Measurements from ENCODE around the gene STARD13.

STARD13 gene

DNA sequence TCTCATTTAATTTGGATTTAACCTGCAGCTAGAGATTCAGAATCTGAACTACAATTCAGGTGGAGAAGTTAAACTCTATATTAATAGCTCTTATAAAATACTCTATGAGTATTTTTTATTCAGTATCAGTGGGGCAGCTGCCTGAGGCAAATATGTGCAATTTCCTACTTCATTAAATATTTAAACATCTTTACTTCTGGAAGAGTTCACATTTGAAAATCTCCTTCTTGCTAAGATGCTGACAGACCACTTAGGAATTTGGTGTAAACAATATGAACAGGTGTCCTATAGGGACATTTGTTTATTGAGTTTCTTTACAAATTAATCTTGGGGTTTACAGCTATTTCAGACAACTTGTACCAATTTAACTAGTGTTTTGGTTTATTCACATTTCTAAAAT lies 20.4 kb downstream of the STARD13 start:
- no peaks in the 10 kb centered on the region for H3K36me3 ChIP-seq (ENCODE audit: control insufficient read depth, insufficient read depth, low read length)
- no peak overlapping the region for H3K4me2 ChIP-seq (ENCODE audit: low read length)
- H3K4ac ChIP-seq (ENCODE audit: low read depth, low read length), result no peak overlapping the region
- no peaks in the 10 kb centered on the region for H3K79me2 ChIP-seq (ENCODE audit: control insufficient read depth, insufficient read depth, low read length)
- no peak overlapping the region for H4K8ac ChIP-seq (ENCODE audit: low read depth, low read length)
- H3K4me1 ChIP-seq (ENCODE audit: control insufficient read depth, low read depth, low read length), result peaks cover 4% of the 10 kb centered on the region
- H3K56ac ChIP-seq (ENCODE audit: low read length), result no peak overlapping the region
- no peak overlapping the region for H3K18ac ChIP-seq (ENCODE audit: low read length)
- H2BK120ac ChIP-seq (ENCODE audit: low read depth, low read length), result no peak overlapping the region
- H4K5ac ChIP-seq (ENCODE audit: low read length), result no peak overlapping the region
- H3K4me3 ChIP-seq (ENCODE audit: low read length), result no peak overlapping the region
- no peaks in the 10 kb centered on the region for H3K79me1 ChIP-seq (ENCODE audit: low read length)
- H2BK5ac ChIP-seq (ENCODE audit: low read length), result no peak overlapping the region
- H2AK5ac ChIP-seq (ENCODE audit: low read length), result no peak overlapping the region
- no peaks in the 10 kb centered on the region for H3K27me3 ChIP-seq (ENCODE audit: insufficient read depth, low read length, poor library complexity)
- no peak overlapping the region for H3K27ac ChIP-seq (ENCODE audit: low read depth, low read length)
- no peak overlapping the region for H3K23ac ChIP-seq (ENCODE audit: low read length)
- no peak overlapping the region for H2BK15ac ChIP-seq (replicated peaks; ENCODE audit: low read depth)
- DNase-seq, result no peak
- no peak overlapping the region for H3K9ac ChIP-seq (ENCODE audit: low read length)

DNA sequence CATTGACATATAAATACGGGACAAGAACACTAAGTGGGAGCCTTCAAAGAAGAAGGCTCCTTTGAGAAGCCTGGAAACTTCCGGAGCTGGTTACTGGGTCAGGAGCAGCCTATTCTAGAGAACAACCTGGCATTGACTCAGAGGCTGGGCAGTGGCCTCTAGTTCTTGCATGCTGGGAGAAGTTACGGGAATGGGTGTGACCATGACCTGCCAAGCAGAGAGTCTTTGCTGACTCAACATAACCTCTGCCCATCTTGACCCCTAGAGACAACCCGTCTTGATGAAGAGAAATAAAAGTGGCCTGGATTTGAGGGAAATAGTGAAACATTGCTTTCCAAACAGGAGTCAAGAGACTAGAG lies 21.0 kb downstream of the STARD13 start:
- no peak overlapping the region for H2BK5ac ChIP-seq (ENCODE audit: low read length)

DNA sequence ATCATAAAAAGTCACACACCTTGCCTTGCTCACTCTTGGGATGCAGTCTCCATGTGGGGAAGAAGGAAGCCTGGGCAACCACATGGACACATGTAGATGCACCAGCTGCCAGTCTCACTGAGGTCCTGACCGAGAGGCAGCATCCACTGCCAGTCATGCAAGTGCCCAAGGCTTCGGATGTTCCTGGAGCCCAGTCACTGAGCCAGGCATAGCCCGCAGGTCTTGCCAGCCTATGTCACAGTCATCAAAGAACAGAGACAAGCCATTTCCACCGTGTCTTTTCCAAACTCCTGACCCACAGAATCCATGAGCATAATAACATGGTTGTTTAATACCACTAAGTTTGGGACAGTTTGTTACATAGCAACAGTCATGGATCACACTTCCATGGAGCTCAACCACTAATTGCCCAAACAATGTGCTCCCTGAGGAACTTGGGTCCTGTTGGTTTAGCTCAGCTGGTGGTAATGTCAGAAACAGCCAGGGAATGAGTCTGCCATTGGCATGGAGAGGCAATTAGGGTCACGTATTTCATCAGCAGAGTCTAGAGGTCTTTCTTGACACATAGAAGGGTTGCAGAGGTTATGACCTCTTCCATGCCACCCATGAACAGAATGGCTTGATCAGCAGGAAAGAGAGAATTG lies 21.5 kb downstream of the STARD13 start:
- H3K23ac ChIP-seq (ENCODE audit: low read length), result no peak overlapping the region
- no peaks in the 10 kb centered on the region for H3K79me2 ChIP-seq (ENCODE audit: control insufficient read depth, insufficient read depth, low read length)
- no peak overlapping the region for H3K18ac ChIP-seq (ENCODE audit: low read length)
- H3K56ac ChIP-seq (ENCODE audit: low read length), result no peak overlapping the region
- no peak overlapping the region for H3K4me2 ChIP-seq (ENCODE audit: low read length)
- H2AK5ac ChIP-seq (ENCODE audit: low read length), result no peak overlapping the region
- no peaks in the 10 kb centered on the region for H3K79me1 ChIP-seq (ENCODE audit: low read length)
- H4K5ac ChIP-seq (ENCODE audit: low read length), result no peak overlapping the region
- DNase-seq, result no peak
- peaks cover 4% of the 10 kb centered on the region for H3K4me1 ChIP-seq (ENCODE audit: control insufficient read depth, low read depth, low read length)
- no peak overlapping the region for H3K4ac ChIP-seq (ENCODE audit: low read depth, low read length)
- WGBS (ENCODE audit: extremely low coverage, insufficient coverage, low lambda C conversion rate), result no CpG with 5 or more reads among the region's 5 CpGs
- H3K27ac ChIP-seq (ENCODE audit: low read depth, low read length), result no peak overlapping the region
- H3K9ac ChIP-seq (ENCODE audit: low read length), result no peak overlapping the region
- no peaks in the 10 kb centered on the region for H3K27me3 ChIP-seq (ENCODE audit: insufficient read depth, low read length, poor library complexity)
- H4K8ac ChIP-seq (ENCODE audit: low read depth, low read length), result no peak overlapping the region
- no peak overlapping the region for H2BK5ac ChIP-seq (ENCODE audit: low read length)
- no peaks in the 10 kb centered on the region for H3K36me3 ChIP-seq (ENCODE audit: control insufficient read depth, insufficient read depth, low read length)
- H2BK15ac ChIP-seq (replicated peaks; ENCODE audit: low read depth), result no peak overlapping the region
- H2BK120ac ChIP-seq (ENCODE audit: low read depth, low read length), result no peak overlapping the region
- H3K4me3 ChIP-seq (ENCODE audit: low read length), result no peak overlapping the region

More for the DNA sequence above, 21.0 kb downstream of the STARD13 start:
- no peak overlapping the region for H3K18ac ChIP-seq (ENCODE audit: low read length)
- no peak overlapping the region for H3K9ac ChIP-seq (ENCODE audit: low read length)
- no CpG with 5 or more reads among the region's 4 CpGs for WGBS (ENCODE audit: extremely low coverage, insufficient coverage, low lambda C conversion rate)
- H3K36me3 ChIP-seq (ENCODE audit: control insufficient read depth, insufficient read depth, low read length), result no peaks in the 10 kb centered on the region
- no peak overlapping the region for H3K4me2 ChIP-seq (ENCODE audit: low read length)
- H3K79me2 ChIP-seq (ENCODE audit: control insufficient read depth, insufficient read depth, low read length), result no peaks in the 10 kb centered on the region
- no peak overlapping the region for H3K56ac ChIP-seq (ENCODE audit: low read length)
- no peak overlapping the region for H3K4ac ChIP-seq (ENCODE audit: low read depth, low read length)
- H3K4me3 ChIP-seq (ENCODE audit: low read length), result no peak overlapping the region
- no peaks in the 10 kb centered on the region for H3K79me1 ChIP-seq (ENCODE audit: low read length)
- DNase-seq, result no peak
- no peak overlapping the region for H4K8ac ChIP-seq (ENCODE audit: low read depth, low read length)
- no peak overlapping the region for H2AK5ac ChIP-seq (ENCODE audit: low read length)
- H3K4me1 ChIP-seq (ENCODE audit: control insufficient read depth, low read depth, low read length), result peaks cover 4% of the 10 kb centered on the region
- H3K27ac ChIP-seq (ENCODE audit: low read depth, low read length), result no peak overlapping the region
- no peak overlapping the region for H3K23ac ChIP-seq (ENCODE audit: low read length)
- H4K5ac ChIP-seq (ENCODE audit: low read length), result no peak overlapping the region
- no peak overlapping the region for H2BK120ac ChIP-seq (ENCODE audit: low read depth, low read length)
- no peaks in the 10 kb centered on the region for H3K27me3 ChIP-seq (ENCODE audit: insufficient read depth, low read length, poor library complexity)
- no peak overlapping the region for H2BK15ac ChIP-seq (replicated peaks; ENCODE audit: low read depth)

DNA sequence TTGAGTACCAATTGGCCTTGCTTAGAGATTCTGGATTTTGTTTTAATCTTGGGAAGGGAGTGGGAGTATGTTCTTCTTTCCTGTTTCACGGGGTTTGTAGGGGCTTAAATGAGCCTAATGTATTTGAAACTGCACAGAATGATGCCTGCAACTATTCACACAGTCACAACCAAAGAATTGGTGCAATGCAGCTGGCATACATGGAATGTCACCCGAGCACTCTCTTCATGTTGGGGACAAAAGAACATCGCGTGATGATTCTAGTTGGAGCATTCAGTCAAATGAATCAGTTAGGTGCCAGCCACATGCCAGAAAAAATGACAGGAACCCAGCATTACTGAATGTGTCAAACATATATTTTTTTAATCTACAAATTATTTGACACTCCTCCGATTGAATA lies 22.1 kb downstream of the STARD13 start:
- Histone ChIP-seq H2BK120ac (ENCODE audit: low read depth, low read length) (no peak overlapping the region), H3K36me3 (ENCODE audit: control insufficient read depth, insufficient read depth, low read length) (no peaks in the 10 kb centered on the region), H4K5ac (ENCODE audit: low read length) (no peak overlapping the region), H2AK5ac (ENCODE audit: low read length) (no peak overlapping the region), H3K56ac (ENCODE audit: low read length) (no peak overlapping the region), H3K27ac (ENCODE audit: low read depth, low read length) (no peak overlapping the region), H3K18ac (ENCODE audit: low read length) (no peak overlapping the region), H3K4ac (ENCODE audit: low read depth, low read length) (no peak overlapping the region), H3K4me3 (ENCODE audit: low read length) (no peak overlapping the region), H3K9ac (ENCODE audit: low read length) (no peak overlapping the region), H2BK5ac (ENCODE audit: low read length) (no peak overlapping the region), H3K79me1 (ENCODE audit: low read length) (no peaks in the 10 kb centered on the region), H4K8ac (ENCODE audit: low read depth, low read length) (no peak overlapping the region), H3K27me3 (ENCODE audit: insufficient read depth, low read length, poor library complexity) (no peaks in the 10 kb centered on the region), H3K79me2 (ENCODE audit: control insufficient read depth, insufficient read depth, low read length) (no peaks in the 10 kb centered on the region), H3K4me2 (ENCODE audit: low read length) (no peak overlapping the region), H3K4me1 (ENCODE audit: control insufficient read depth, low read depth, low read length) (peaks cover 4% of the 10 kb centered on the region), H2BK15ac (replicated peaks; ENCODE audit: low read depth) (no peak overlapping the region), H3K23ac (ENCODE audit: low read length) (no peak overlapping the region)
- WGBS (ENCODE audit: extremely low coverage, insufficient coverage, low lambda C conversion rate), result no CpG with 5 or more reads among the region's 5 CpGs
- DNase-seq, result no peak

DNA sequence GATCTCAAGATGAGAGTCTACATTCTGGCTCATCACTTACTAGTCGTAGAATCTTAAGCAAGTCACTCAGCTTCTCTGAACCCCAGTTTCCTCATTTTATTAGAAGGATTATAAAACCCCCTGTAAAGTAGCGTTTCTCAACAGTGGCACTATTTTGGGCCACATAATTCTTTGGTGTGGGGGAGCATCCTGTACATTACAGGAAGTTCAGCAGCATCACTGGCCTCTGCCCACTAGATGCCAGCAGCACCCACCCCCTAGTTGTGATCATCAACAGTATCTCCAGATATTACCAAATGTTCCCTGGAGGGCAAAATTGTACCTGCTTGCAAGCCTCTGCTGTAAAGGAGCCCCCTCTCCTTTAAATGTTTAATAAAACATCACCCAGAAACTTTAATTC lies 22.6 kb downstream of the STARD13 start:
- Histone ChIP-seq H3K27me3 (ENCODE audit: insufficient read depth, low read length, poor library complexity) (no peaks in the 10 kb centered on the region), H3K9ac (ENCODE audit: low read length) (no peak overlapping the region), H3K4me1 (ENCODE audit: control insufficient read depth, low read depth, low read length) (peaks cover 4% of the 10 kb centered on the region), H3K79me2 (ENCODE audit: control insufficient read depth, insufficient read depth, low read length) (no peaks in the 10 kb centered on the region), H3K4ac (ENCODE audit: low read depth, low read length) (no peak overlapping the region), H3K18ac (ENCODE audit: low read length) (no peak overlapping the region), H3K23ac (ENCODE audit: low read length) (no peak overlapping the region), H3K4me2 (ENCODE audit: low read length) (no peak overlapping the region), H3K36me3 (ENCODE audit: control insufficient read depth, insufficient read depth, low read length) (no peaks in the 10 kb centered on the region), H3K79me1 (ENCODE audit: low read length) (no peaks in the 10 kb centered on the region), H4K8ac (ENCODE audit: low read depth, low read length) (no peak overlapping the region), H2BK15ac (replicated peaks; ENCODE audit: low read depth) (no peak overlapping the region), H4K5ac (ENCODE audit: low read length) (no peak overlapping the region), H3K56ac (ENCODE audit: low read length) (no peak overlapping the region), H2BK5ac (ENCODE audit: low read length) (no peak overlapping the region), H3K4me3 (ENCODE audit: low read length) (no peak overlapping the region), H2BK120ac (ENCODE audit: low read depth, low read length) (no peak overlapping the region), H3K27ac (ENCODE audit: low read depth, low read length) (no peak overlapping the region), H2AK5ac (ENCODE audit: low read length) (no peak overlapping the region)
- no peak for DNase-seq
- no CpG with 5 or more reads among the region's 2 CpGs for WGBS (ENCODE audit: extremely low coverage, insufficient coverage, low lambda C conversion rate)

DNA sequence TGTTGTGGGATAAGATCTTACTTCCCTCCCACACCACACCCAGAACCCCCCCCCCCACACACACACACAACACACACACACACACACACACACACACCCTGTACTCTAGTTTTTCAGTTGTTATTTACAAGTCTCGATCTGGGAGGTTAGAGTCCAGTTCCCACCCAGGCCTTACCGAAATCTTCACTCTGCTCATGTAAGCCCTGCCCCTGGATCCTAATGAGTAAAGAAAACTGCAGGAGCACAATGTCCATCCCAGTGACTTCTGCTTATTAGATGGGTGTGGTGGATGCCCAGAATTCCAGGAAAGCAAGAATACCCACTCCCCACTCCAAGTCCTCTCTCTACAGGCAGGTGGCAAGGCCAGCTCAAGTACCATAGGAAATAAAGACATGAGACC lies 23.0 kb downstream of the STARD13 start:
- no peak overlapping the region for H3K23ac ChIP-seq (ENCODE audit: low read length)
- H3K36me3 ChIP-seq (ENCODE audit: control insufficient read depth, insufficient read depth, low read length), result no peaks in the 10 kb centered on the region
- no peak overlapping the region for H3K9ac ChIP-seq (ENCODE audit: low read length)
- no peak overlapping the region for H3K27ac ChIP-seq (ENCODE audit: low read depth, low read length)
- no peak overlapping the region for H3K56ac ChIP-seq (ENCODE audit: low read length)
- H2BK15ac ChIP-seq (replicated peaks; ENCODE audit: low read depth), result no peak overlapping the region
- H2BK5ac ChIP-seq (ENCODE audit: low read length), result no peak overlapping the region
- no peak for DNase-seq
- H3K4me2 ChIP-seq (ENCODE audit: low read length), result no peak overlapping the region
- no peak overlapping the region for H3K4me3 ChIP-seq (ENCODE audit: low read length)
- H3K4me1 ChIP-seq (ENCODE audit: control insufficient read depth, low read depth, low read length), result peaks cover 4% of the 10 kb centered on the region
- no peak overlapping the region for H4K5ac ChIP-seq (ENCODE audit: low read length)
- H4K8ac ChIP-seq (ENCODE audit: low read depth, low read length), result no peak overlapping the region
- no peaks in the 10 kb centered on the region for H3K27me3 ChIP-seq (ENCODE audit: insufficient read depth, low read length, poor library complexity)
- no peak overlapping the region for H2BK120ac ChIP-seq (ENCODE audit: low read depth, low read length)
- H3K4ac ChIP-seq (ENCODE audit: low read depth, low read length), result no peak overlapping the region
- no peaks in the 10 kb centered on the region for H3K79me2 ChIP-seq (ENCODE audit: control insufficient read depth, insufficient read depth, low read length)
- WGBS (ENCODE audit: extremely low coverage, insufficient coverage, low lambda C conversion rate), result no CpG with 5 or more reads among the region's 2 CpGs
- no peak overlapping the region for H2AK5ac ChIP-seq (ENCODE audit: low read length)
- no peaks in the 10 kb centered on the region for H3K79me1 ChIP-seq (ENCODE audit: low read length)
- H3K18ac ChIP-seq (ENCODE audit: low read length), result no peak overlapping the region
